SK-N-SH (cell line): ENCODE results near the gene CPAMD8. TPM values are rescaled to one million over a fixed set of nuclear protein-coding genes. Genes with fewer than 3 reads are reported as not detected.

ENCODE experiments used
- CTCF ChIA-PET: fragments of 300-600, 350-600 bp; formaldehyde crosslinking; extraction: SDS; loops from one replicate; lab custom pipeline; 2021; lab: Yijun Ruan, JAX
- POLR2A ChIA-PET: fragments of 350-600 bp; sonication (Branson Sonifier 250); formaldehyde crosslinking; extraction: SDS; loops from one replicate; lab custom pipeline; 2020; ENCODE audit warnings: antibody characterized with exemption, inconsistent platforms; lab: Yijun Ruan, JAX
- DNase-seq: peaks from one replicate; pipeline ENCODE4 v3.0.0; 2012
- H2AFZ ChIP-seq: fragments of 200-600 bp; sonication (generic); 2 replicates; pipeline ENCODE4 v1.8.1; 2016; ENCODE audit warnings: antibody characterized with exemption, mild to moderate bottlenecking, low read depth
- H3F3A ChIP-seq: fragments of 200-600 bp; sonication (generic); replicated peaks from 2 replicates; pipeline ENCODE3; 2016; ENCODE audit warnings: antibody characterized with exemption, mild to moderate bottlenecking; ENCODE audit not compliant: insufficient read depth
- H3K27ac ChIP-seq, 2 experiments: fragments of 200-500 bp in 1 of 2; fragments of 200-600 bp in 1 of 2; sonication (Bioruptor generic) in 1 of 2; sonication (generic), shearing (Covaris generic) in 1 of 2; 2 replicates each; pipeline versions ENCODE4 v1.5.1 to v1.6.1; 2014 to 2016; ENCODE audit warnings: low read depth in 2 of 2, inconsistent platforms in 1 of 2, low read length in 1 of 2, mild to moderate bottlenecking in 1 of 2, mixed read lengths in 1 of 2
- H3K27me3 ChIP-seq: fragments of 200-600 bp; sonication (generic), shearing (Covaris generic); 2 replicates; pipeline ENCODE4 v1.6.1; 2016; ENCODE audit warnings: mixed run types; ENCODE audit not compliant: insufficient read depth
- H3K36me3 ChIP-seq, 2 experiments: fragments of 200-500 bp in 1 of 2; fragments of 200-600 bp in 1 of 2; sonication (Bioruptor generic) in 1 of 2; sonication (generic) in 1 of 2; replicated peaks in 1 of 2; 2 replicates each; pipeline versions ENCODE3 to v1.5.1; 2014 to 2016; ENCODE audit warnings: low read length in 1 of 2, mild to moderate bottlenecking in 1 of 2; ENCODE audit not compliant: insufficient read depth in 2 of 2, control insufficient read depth in 1 of 2
- H3K4me1 ChIP-seq, 2 experiments: fragments of 200-500 bp in 1 of 2; fragments of 200-600 bp in 1 of 2; sonication (Bioruptor generic) in 1 of 2; sonication (generic), shearing (Covaris generic) in 1 of 2; 2 replicates each; pipeline versions ENCODE4 v1.5.1 to v1.6.1; 2014 to 2016; ENCODE audit warnings: low read depth in 1 of 2, low read length in 1 of 2, mixed run types in 1 of 2; ENCODE audit not compliant: insufficient read depth in 2 of 2, control insufficient read depth in 1 of 2
- H3K4me2 ChIP-seq: fragments of 200-600 bp; sonication (generic), shearing (Covaris generic); 2 replicates; pipeline ENCODE4 v1.6.1; 2017; ENCODE audit warnings: mixed run types
- H3K4me3 ChIP-seq, 2 experiments: fragments of 200-500 bp in 1 of 2; fragments of 200-600 bp in 1 of 2; sonication (Bioruptor generic) in 1 of 2; sonication (generic), shearing (Covaris generic) in 1 of 2; 2 replicates each; pipeline versions ENCODE4 v1.5.1 to v1.8.1; 2014 to 2016; ENCODE audit warnings: low read depth in 2 of 2, inconsistent platforms in 1 of 2, low read length in 1 of 2, mild to moderate bottlenecking in 1 of 2, mixed read lengths in 1 of 2, moderate library complexity in 1 of 2
- H3K79me2 ChIP-seq: fragments of 200-600 bp; sonication (generic); 2 replicates; pipeline ENCODE4 v1.8.1; 2017; ENCODE audit warnings: mild to moderate bottlenecking; ENCODE audit not compliant: insufficient read depth
- H3K9ac ChIP-seq: fragments of 200-600 bp; sonication (generic); 2 replicates; pipeline ENCODE4 v1.6.1; 2017; ENCODE audit warnings: mixed run types
- H3K9me2 ChIP-seq: fragments of 200-600 bp; sonication (generic); 2 replicates; pipeline ENCODE4 v1.6.1; 2017; ENCODE audit warnings: mixed run types
- H3K9me3 ChIP-seq: fragments of 200-600 bp; sonication (generic); 2 replicates; pipeline ENCODE4 v1.6.1; 2017; ENCODE audit warnings: mixed run types, mild to moderate bottlenecking, moderate library complexity
- H4K20me1 ChIP-seq: fragments of 200-600 bp; sonication (generic); 2 replicates; pipeline ENCODE4 v1.6.1; 2017; ENCODE audit warnings: mild to moderate bottlenecking, mixed run types; ENCODE audit not compliant: insufficient read depth
- CTCF ChIP-seq: fragments of 200-600 bp; sonication (generic); IDR thresholded peaks from 2 replicates; pipeline ENCODE4 v1.6.1; 2017; ENCODE audit warnings: antibody characterized with exemption, mild to moderate bottlenecking, moderate library complexity
- EZH2phosphoT487 ChIP-seq: fragments of 200-600 bp; sonication (generic); IDR thresholded peaks from 2 replicates; pipeline ENCODE4 v1.6.1; 2017; ENCODE audit warnings: low read depth, mixed run types, mild to moderate bottlenecking, antibody characterized with exemption, moderate library complexity, borderline replicate concordance
- FOSL2 ChIP-seq: IDR thresholded peaks from 2 replicates; pipeline ENCODE4 v1.4.0; 2012; ENCODE audit warnings: low read depth, mild to moderate bottlenecking, moderate library complexity, borderline replicate concordance
- FOXM1 ChIP-seq: IDR thresholded peaks from 2 replicates; pipeline ENCODE4 v1.4.0; 2012; ENCODE audit warnings: low read depth, mild to moderate bottlenecking
- GATA2 ChIP-seq: sonication (generic); formaldehyde crosslinking; IDR thresholded peaks from 2 replicates; pipeline ENCODE4 v1.5.0; 2020; ENCODE audit warnings: mild to moderate bottlenecking, missing genetic modification reagents
- IRF3 ChIP-seq: fragments of 150-350 bp; IDR thresholded peaks from 2 replicates; pipeline ENCODE4 v1.6.1; 2016; ENCODE audit warnings: mild to moderate bottlenecking, low read depth, low read length
- JUND ChIP-seq: IDR thresholded peaks from 2 replicates; pipeline ENCODE4 v1.4.0; 2012
- MEF2A ChIP-seq: IDR thresholded peaks from 2 replicates; pipeline ENCODE4 v1.4.0; 2012; ENCODE audit warnings: low read depth, borderline replicate concordance
- MXI1 ChIP-seq: IDR thresholded peaks from 2 replicates; pipeline ENCODE4 v1.6.1; 2012; ENCODE audit warnings: mild to moderate bottlenecking, low read depth, low read length, improper control_type of control experiment
- PBX3 ChIP-seq: IDR thresholded peaks from 2 replicates; pipeline ENCODE4; 2012
- POLR2AphosphoS5 ChIP-seq: IDR thresholded peaks from 2 replicates; pipeline ENCODE4 v1.6.1; 2012; ENCODE audit warnings: low read depth, low read length
- RAD21 ChIP-seq: IDR thresholded peaks from 2 replicates; pipeline ENCODE4 v1.6.1; 2012; ENCODE audit warnings: mild to moderate bottlenecking, low read length
- RCOR1 ChIP-seq: fragments of 150-350 bp; IDR thresholded peaks from 2 replicates; pipeline ENCODE4 v1.6.1; 2017; ENCODE audit warnings: antibody characterized with exemption, low read length
- RFX5 ChIP-seq: IDR thresholded peaks from 2 replicates; pipeline ENCODE4 v1.6.1; 2012; ENCODE audit warnings: mild to moderate bottlenecking, improper control_type of control experiment, low read length
- RXRA ChIP-seq: IDR thresholded peaks from 2 replicates; pipeline ENCODE4 v1.4.0; 2012; ENCODE audit warnings: low read depth, mild to moderate bottlenecking, borderline replicate concordance
- SIN3A ChIP-seq: IDR thresholded peaks from 2 replicates; pipeline ENCODE4 v1.6.1; 2012; ENCODE audit warnings: low read depth, mild to moderate bottlenecking, low read length, moderate library complexity, borderline replicate concordance
- SMC3 ChIP-seq: IDR thresholded peaks from 2 replicates; pipeline ENCODE4 v1.6.1; 2012; ENCODE audit warnings: low read depth, low read length, improper control_type of control experiment
- TCF12 ChIP-seq: IDR thresholded peaks from 2 replicates; pipeline ENCODE4 v1.4.0; 2012
- YY1 ChIP-seq: IDR thresholded peaks from 2 replicates; pipeline ENCODE4 v1.4.0; 2012; ENCODE audit warnings: low read depth, mild to moderate bottlenecking
- ZBTB33 ChIP-seq: IDR thresholded peaks from 2 replicates; pipeline ENCODE4 v1.4.0; 2012; ENCODE audit warnings: low read depth, borderline replicate concordance
- WGBS: methylation state at CpG from one replicate; pipeline ENCODE4 v1.1.6; 2017; ENCODE audit warnings: low lambda C conversion rate; 5-methylcytosine and 5-hydroxymethylcytosine counted together
- polyA plus RNA-seq, 3 experiments: library from polyadenylated mRNA; depleted of rRNA; stranded (reverse); fragments of >200 nt; gene quantifications; 2 replicates each; pipeline ENCODE4 v1.2.3, GENCODE V29; 2012
- TF ChIP-seq, protein P1 (sequence below): IDR thresholded peaks from 2 replicates; pipeline ENCODE4 v1.4.0; 2012; ENCODE audit warnings: low read depth, borderline replicate concordance

Gene CPAMD8
- polyA plus RNA-seq, 1 of the 3 experiments (the other 2 are of a cell fraction): 1.2 TPM

- 13% methylated on average over 7 of the region's 7 CpGs for WGBS
- H3K9me3 ChIP-seq: no peaks in the 10 kb centered on the region
- no peaks in the 10 kb centered on the region for H3K36me3 ChIP-seq
- H2AFZ ChIP-seq: no peak overlapping the region
- no peak for DNase-seq
- POLR2A ChIA-PET: interaction anchor here (0.6 kb wide), 1 partner anchor 1072 kb away, joined by 6 read pairs; no protein-coding TSS in a partner anchor
- H3F3A ChIP-seq: no peaks in the 10 kb centered on the region
- H3K4me1 ChIP-seq: no peaks in the 10 kb centered on the region
- H3K9ac ChIP-seq: no peak overlapping the region
- H4K20me1 ChIP-seq: no peaks in the 10 kb centered on the region
- no peaks in the 10 kb centered on the region for H3K79me2 ChIP-seq
- CTCF ChIA-PET: interaction anchor here (1.1 kb wide), 1 partner anchor 72 kb away, joined by 3 read pairs; no protein-coding TSS in a partner anchor
- no peak for TF ChIP-seq RFX5
- TF ChIP-seq FOSL2: no peak
- no peak for TF ChIP-seq JUND
- TF ChIP-seq IRF3: no peak
- no peak for TF ChIP-seq POLR2AphosphoS5
- TF ChIP-seq MEF2A: no peak
- no peak for TF ChIP-seq RXRA
- TF ChIP-seq GATA2: no peak
- TF ChIP-seq PBX3: no peak
- no peak for TF ChIP-seq CTCF
- no peak for TF ChIP-seq TCF12
- TF ChIP-seq MXI1: no peak
- no peak for TF ChIP-seq FOXM1
- no peak overlapping the region for H3K4me2 ChIP-seq
- no peak overlapping the region for H3K4me3 ChIP-seq
- no peaks in the 10 kb centered on the region for H3K9me2 ChIP-seq
- H3K27ac ChIP-seq: no peak overlapping the region
- peaks cover 37% of the 10 kb centered on the region for H3K27me3 ChIP-seq
These were observed 109.2 kb downstream of the CPAMD8 start for GRCh38 chr19:16917401-16917800.

DNA sequence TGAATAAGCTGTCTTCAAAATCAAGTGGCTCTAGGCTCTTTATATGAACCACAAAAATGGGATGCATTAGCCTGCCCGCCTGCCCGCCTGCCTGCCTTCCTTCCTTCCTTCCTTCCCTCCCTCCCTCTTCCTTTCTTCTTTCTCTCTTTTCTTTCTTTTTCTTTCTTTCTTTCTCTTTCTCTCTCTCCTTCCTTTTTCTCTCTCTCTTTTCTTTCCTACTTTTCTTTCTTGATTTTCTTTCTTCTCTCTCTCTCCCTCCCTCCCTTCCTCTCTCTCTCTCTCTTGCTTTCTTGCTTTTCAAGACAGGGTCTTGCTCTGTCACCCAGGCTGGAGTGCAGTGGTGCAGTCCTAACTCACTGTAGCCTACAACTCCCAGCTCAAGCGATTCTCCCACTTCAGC, 110.9 kb downstream of the CPAMD8 start:
- Histone ChIP-seq H3F3A (no peaks in the 10 kb centered on the region), H4K20me1 (no peaks in the 10 kb centered on the region), H3K79me2 (no peaks in the 10 kb centered on the region), H3K9me3 (no peaks in the 10 kb centered on the region), H2AFZ (no peak overlapping the region), H3K9ac (no peak overlapping the region), H3K4me2 (no peak overlapping the region), H3K27ac (no peak overlapping the region), H3K27me3 (peaks cover 27% of the 10 kb centered on the region; the same call in 1 of the 2 replicates), H3K4me3 (no peak overlapping the region), H3K4me1 (no peaks in the 10 kb centered on the region), H3K36me3 (no peaks in the 10 kb centered on the region), H3K9me2 (no peaks in the 10 kb centered on the region)
- no peak for DNase-seq
- 7% methylated on average over 3 of the region's 3 CpGs for WGBS
- ChIA-PET CTCF (no interaction called here), POLR2A (no interaction called here)
- TF ChIP-seq FOXM1: no peak
- no peak for TF ChIP-seq GATA2
- TF ChIP-seq ZBTB33: no peak
- TF ChIP-seq SMC3: no peak
- no peak for TF ChIP-seq TCF12
- TF ChIP-seq YY1: no peak
- no peak for TF ChIP-seq POLR2AphosphoS5
- TF ChIP-seq SIN3A: no peak
- TF ChIP-seq RCOR1: no peak
- TF ChIP-seq RAD21: no peak
- TF ChIP-seq EZH2phosphoT487: no peak
- TF ChIP-seq MEF2A: no peak
- TF ChIP-seq, protein P1, sequence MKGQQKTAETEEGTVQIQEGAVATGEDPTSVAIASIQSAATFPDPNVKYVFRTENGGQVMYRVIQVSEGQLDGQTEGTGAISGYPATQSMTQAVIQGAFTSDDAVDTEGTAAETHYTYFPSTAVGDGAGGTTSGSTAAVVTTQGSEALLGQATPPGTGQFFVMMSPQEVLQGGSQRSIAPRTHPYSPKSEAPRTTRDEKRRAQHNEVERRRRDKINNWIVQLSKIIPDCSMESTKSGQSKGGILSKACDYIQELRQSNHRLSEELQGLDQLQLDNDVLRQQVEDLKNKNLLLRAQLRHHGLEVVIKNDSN: no peak
